ENCODE results near the gene SORCS2. TPM values are rescaled to one million over a fixed set of nuclear protein-coding genes. Genes with fewer than 3 reads are reported as not detected.

SORCS2 gene
- total and polyA plus RNA-seq, 2 of the 13 experiments (the other 11 are each of a cell fraction or from before 2014, with no cell fraction given), result 0.82 to 1.0 TPM

GRCh38 chr4:7472442-7473013 lies 280.2 kb downstream of the SORCS2 start:
- intact Hi-C loops (cut with micrococcal nuclease; ENCODE audit: unreplicated experiment), result no loop called here
- ChIA-PET POLR2A (no interaction called here), CTCF (ENCODE audit: low intra/inter-chr PET ratio, low total read pairs) (no interaction called here)
- 27% methylated on average over 16 of the region's 19 CpGs for WGBS (ENCODE audit: low lambda C conversion rate)
- Histone ChIP-seq H3K9me3 (ENCODE audit: low read length) (no peaks in the 10 kb centered on the region), H3K9ac (ENCODE audit: insufficient read depth, low read depth, low read length) (no peak overlapping the region), H3K27ac (ENCODE audit: extremely low read length, insufficient read depth, low read length) (no peak overlapping the region), H3K4me1 (ENCODE audit: insufficient read depth, low read length) (no peaks in the 10 kb centered on the region), H3K4me2 (ENCODE audit: low read depth, low read length) (no peak overlapping the region), H4K20me1 (ENCODE audit: insufficient read depth, low read length) (no peaks in the 10 kb centered on the region), H2AFZ (ENCODE audit: low read length) (no peak overlapping the region), H3K4me3 (replicated peaks in 1 of 3; ENCODE audit: insufficient read depth in 1 of 3, low read depth in 2 of 3, low read length in 3 of 3) (no peak overlapping the region), H3K36me3 (replicated peaks in 1 of 2; ENCODE audit: control insufficient read depth in 1 of 2, insufficient read depth in 2 of 2, low read length in 2 of 2) (no peaks in the 10 kb centered on the region), H3K79me2 (ENCODE audit: insufficient read depth, low read length) (no peaks in the 10 kb centered on the region), H3K27me3 (ENCODE audit: control insufficient read depth in 1 of 2, insufficient read depth in 2 of 2, low read length in 2 of 2) (peaks cover 1 to 39% of the 10 kb centered on the region in 2 experiments; a peak in 4 of 5 replicates)
- ATAC-seq, result no peak
- in situ Hi-C loops (cut with HindIII; ENCODE audit: extremely low pct_ligation_motif_present, low pct_unique_long_range_greater_than_20kb), result no loop called here
- FAIRE-seq, result no peak
- no peak for DNase-seq (ENCODE audit: low spot score)
- no peak for TF ChIP-seq ATAD3A (CRISPR knock-in tag; IDR thresholded peaks at IDR 0.05)
- TF ChIP-seq TRIM22 (IDR thresholded peaks at IDR 0.05), result no peak
- TF ChIP-seq ZNF740 (CRISPR knock-in tag; IDR thresholded peaks at IDR 0.05), result no peak
- no peak for TF ChIP-seq ZNF672 (CRISPR knock-in tag; IDR thresholded peaks at IDR 0.05)
- no peak for TF ChIP-seq ZNF567 (CRISPR knock-in tag; IDR thresholded peaks at IDR 0.05; ENCODE audit: borderline replicate concordance)
- TF ChIP-seq KDM3A (CRISPR knock-in tag; IDR thresholded peaks at IDR 0.05; ENCODE audit: low read depth), result no peak
- TF ChIP-seq PPARG (CRISPR knock-in tag; conservative IDR thresholded peaks at IDR 0.05), result no peak
- no peak for TF ChIP-seq TBX2 (CRISPR knock-in tag; IDR thresholded peaks at IDR 0.05; ENCODE audit: borderline replicate concordance)
- no peak for TF ChIP-seq ETV6 (CRISPR knock-in tag; conservative IDR thresholded peaks at IDR 0.05)
- TF ChIP-seq JUNB (CRISPR knock-in tag; IDR thresholded peaks at IDR 0.05; ENCODE audit: borderline replicate concordance), result no peak
- TF ChIP-seq ELK4 (CRISPR knock-in tag; IDR thresholded peaks at IDR 0.05; ENCODE audit: borderline replicate concordance), result no peak
- TF ChIP-seq NCOR1 (IDR thresholded peaks at IDR 0.05; ENCODE audit: borderline replicate concordance, low read length), result no peak
- BruUV-seq (replicated peaks), result no TSS peak
